Fibroblast of mammary gland (primary cell): ENCODE measurements around the gene EXT2.

Experiments used
- DNase-seq: peaks from one replicate; pipeline ENCODE4 v3.0.0-alpha.2; 2010; ENCODE audit warnings: low read depth
- H3K4me3 ChIP-seq: 2 replicates; pipeline ENCODE4 v1.5.1; 2011; ENCODE audit warnings: low read depth, mild to moderate bottlenecking, low read length, moderate library complexity; ENCODE audit not compliant: control insufficient read depth
- CTCF ChIP-seq: conservative IDR thresholded peaks from 2 replicates; pipeline ENCODE4 v1.5.1; 2011; ENCODE audit warnings: low read depth, low read length, inconsistent platforms; ENCODE audit not compliant: control insufficient read depth, insufficient read depth

EXT2 gene

DNA sequence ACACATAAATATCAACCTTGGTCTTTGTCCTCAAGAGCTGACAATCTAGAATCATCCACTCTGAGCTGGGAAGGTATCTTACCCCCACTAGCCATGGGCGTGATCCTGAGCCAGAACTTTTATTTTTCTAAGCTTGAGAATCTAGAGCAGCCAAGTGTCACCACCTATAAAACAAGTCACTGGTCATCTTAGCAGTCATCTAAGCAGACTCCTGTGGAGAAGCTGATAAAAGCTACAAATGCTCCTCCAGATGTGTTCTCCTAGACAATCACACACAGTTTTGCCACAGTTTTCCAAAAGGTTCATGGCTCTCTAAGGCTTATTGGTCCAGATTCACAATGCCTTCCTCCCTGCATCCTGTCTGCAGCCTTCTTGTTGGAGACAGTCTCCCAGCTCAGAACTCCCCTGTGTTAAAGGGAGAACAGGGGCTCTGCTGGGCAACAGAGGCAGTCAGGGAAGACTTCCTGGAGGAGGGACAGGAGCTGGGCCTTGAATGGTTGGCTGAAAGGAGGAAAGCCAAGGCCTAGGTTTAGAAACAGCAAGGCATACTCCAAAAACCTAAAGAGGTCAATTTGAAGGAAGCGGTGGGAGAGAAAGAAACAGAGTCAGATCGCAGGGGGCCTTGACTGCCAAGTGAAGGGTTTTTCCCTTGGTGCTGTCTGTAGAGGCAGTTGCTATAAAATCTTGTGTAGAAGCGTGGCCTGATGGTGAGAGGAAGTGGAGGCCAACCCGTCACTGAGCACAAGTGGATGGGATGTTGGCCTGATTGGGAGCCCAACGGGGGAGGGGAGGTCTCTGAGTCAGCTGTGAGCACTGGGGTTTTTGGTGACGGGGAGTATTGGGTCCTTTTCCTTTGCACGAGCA lies 172.5 kb downstream of the EXT2 start:
- no peak overlapping the region for H3K4me3 ChIP-seq
- no peak for TF ChIP-seq CTCF
- DNase-seq: no peak

- no peak overlapping the region for H3K4me3 ChIP-seq
- TF ChIP-seq CTCF: no peak
- DNase-seq: no peak
Measured at GRCh38 chr11:44268614-44269080, 173.2 kb downstream of the EXT2 start.

DNA sequence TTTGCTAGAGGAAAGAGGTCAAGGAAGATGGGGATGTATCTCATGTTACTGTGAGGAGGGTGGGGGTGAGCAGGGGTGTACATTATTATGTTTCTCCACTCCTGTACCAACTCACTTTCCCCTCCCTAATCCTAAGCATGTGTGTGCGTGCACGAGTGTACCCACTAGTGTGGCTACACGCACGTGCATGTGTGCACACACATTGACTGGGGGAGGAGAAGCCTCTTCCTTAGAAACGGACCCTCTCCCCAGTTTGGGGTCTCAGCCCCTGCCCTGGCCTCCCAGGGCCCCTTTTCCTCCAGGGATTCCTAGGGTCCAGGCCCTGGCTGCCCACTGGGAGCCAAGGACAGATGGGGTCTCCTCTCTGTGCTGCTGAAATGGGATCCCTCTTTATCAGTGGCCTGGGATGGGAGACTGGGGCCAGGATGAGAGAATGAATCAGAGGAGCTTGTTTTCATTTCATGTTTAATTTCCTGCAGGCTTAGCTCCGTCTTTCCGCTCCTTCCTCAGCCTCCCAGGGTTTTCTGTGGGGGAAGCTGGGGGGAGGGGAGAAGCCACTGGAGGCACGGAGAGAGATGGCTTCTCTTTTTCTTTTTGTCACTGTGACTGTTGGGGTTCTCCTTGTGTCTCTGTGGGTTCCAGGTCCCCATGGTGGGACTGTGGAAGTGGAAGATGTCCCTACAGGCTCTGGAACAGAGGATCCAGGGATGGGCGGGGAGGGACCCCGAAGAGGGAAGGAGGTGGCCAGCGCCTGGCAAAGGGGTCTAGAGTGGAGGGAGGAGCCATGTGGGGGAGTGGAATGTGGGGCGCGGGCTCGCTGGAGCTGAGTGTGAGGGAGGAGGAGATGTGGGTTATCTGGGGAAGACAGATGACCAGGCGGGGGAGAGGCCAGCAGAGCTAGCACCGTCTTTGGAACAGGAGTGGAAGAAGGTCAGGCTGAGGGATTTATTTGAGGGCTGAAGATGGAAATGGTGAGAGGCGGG lies 174.2 kb downstream of the EXT2 start:
- DNase-seq: peak; percentile 41
- H3K4me3 ChIP-seq: no peak overlapping the region
- TF ChIP-seq CTCF: no peak

GRCh38 chr11:44270403-44271273 lies 175.2 kb downstream of the EXT2 start:
- no peak for DNase-seq
- TF ChIP-seq CTCF: no peak
- no peak overlapping the region for H3K4me3 ChIP-seq

GRCh38 chr11:44271286-44271685 lies 175.8 kb downstream of the EXT2 start:
- TF ChIP-seq CTCF: no peak
- no peak overlapping the region for H3K4me3 ChIP-seq
- DNase-seq: no peak

GRCh38 chr11:44274404-44274803 lies 178.9 kb downstream of the EXT2 start:
- DNase-seq: no peak
- no peak overlapping the region for H3K4me3 ChIP-seq
- TF ChIP-seq CTCF: no peak
